B cell (primary cell): ENCODE data around the gene PLPPR1.

Source experiments
- EZH2 ChIP-seq: IDR thresholded peaks from 2 replicates; pipeline ENCODE4 v1.6.1; 2012; ENCODE audit warnings: borderline replicate concordance, low read depth, mild to moderate bottlenecking, moderate library complexity, low read length; ENCODE audit not compliant: insufficient read depth, poor library complexity, severe bottlenecking
- TF ChIP-seq, protein P1 (sequence below): fragments of 200-600 bp; IDR thresholded peaks from one replicate; pipeline ENCODE4 v1.8.0; 2022; ENCODE audit warnings: antibody characterized with exemption, mild to moderate bottlenecking

- TF ChIP-seq, protein P1, sequence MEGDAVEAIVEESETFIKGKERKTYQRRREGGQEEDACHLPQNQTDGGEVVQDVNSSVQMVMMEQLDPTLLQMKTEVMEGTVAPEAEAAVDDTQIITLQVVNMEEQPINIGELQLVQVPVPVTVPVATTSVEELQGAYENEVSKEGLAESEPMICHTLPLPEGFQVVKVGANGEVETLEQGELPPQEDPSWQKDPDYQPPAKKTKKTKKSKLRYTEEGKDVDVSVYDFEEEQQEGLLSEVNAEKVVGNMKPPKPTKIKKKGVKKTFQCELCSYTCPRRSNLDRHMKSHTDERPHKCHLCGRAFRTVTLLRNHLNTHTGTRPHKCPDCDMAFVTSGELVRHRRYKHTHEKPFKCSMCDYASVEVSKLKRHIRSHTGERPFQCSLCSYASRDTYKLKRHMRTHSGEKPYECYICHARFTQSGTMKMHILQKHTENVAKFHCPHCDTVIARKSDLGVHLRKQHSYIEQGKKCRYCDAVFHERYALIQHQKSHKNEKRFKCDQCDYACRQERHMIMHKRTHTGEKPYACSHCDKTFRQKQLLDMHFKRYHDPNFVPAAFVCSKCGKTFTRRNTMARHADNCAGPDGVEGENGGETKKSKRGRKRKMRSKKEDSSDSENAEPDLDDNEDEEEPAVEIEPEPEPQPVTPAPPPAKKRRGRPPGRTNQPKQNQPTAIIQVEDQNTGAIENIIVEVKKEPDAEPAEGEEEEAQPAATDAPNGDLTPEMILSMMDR = no peak
- TF ChIP-seq EZH2 = no peak
Observed at GRCh38 chr9:101324245-101324804, 295.8 kb downstream of the PLPPR1 start.
